ENCODE data around the gene WDR46.
"Not testable (repeated sequence)": the region's sequence is repeated elsewhere in the genome, so short reads cannot be mapped to it uniquely, and the experiment has no call there.

Gene WDR46

DNA sequence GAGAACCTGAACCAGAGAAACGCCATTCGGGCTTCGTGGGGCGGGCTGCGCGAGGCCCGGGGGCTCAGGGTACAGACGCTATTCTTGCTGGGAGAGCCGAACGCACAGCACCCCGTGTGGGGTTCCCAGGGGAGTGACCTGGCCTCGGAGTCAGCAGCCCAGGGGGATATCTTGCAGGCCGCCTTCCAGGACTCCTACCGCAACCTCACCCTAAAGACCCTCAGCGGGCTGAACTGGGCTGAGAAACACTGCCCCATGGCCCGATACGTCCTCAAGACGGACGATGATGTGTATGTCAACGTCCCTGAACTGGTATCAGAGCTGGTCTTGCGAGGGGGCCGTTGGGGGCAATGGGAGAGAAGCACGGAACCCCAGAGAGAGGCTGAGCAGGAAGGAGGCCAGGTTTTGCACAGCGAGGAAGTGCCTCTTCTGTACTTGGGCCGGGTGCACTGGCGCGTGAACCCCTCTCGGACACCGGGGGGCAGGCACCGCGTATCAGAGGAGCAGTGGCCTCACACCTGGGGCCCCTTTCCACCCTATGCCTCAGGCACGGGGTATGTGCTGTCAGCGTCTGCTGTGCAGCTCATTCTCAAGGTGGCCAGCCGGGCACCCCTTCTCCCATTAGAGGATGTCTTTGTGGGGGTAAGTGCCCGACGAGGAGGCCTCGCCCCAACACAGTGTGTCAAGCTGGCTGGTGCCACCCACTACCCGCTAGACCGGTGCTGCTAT, 11.2 kb downstream of the WDR46 start:
- Histone ChIP-seq H3K4me1 (ENCODE audit: control insufficient read depth in 2 of 2, insufficient read depth in 2 of 2, low read length in 2 of 2) (peaks cover 41 to 47% of the 10 kb centered on the region in 2 donors), H3K4me3 (ENCODE audit: low read length in 2 of 2) (peak overlapping the region; percentile 79 to 82), H3K27me3 (ENCODE audit: control insufficient read depth in 2 of 2, insufficient read depth in 2 of 2, low read length in 2 of 2) (no peaks in the 10 kb centered on the region), H3K9me3 (ENCODE audit: control insufficient read depth in 2 of 2, low read length in 2 of 2) (no peaks in the 10 kb centered on the region), H3K27ac (ENCODE audit: low read depth in 2 of 2, low read length in 2 of 2) (peak overlapping the region; percentile 93 to 97), H3K36me3 (ENCODE audit: control insufficient read depth in 2 of 2, insufficient read depth in 2 of 2, low read length in 2 of 2) (peaks cover 53 to 57% of the 10 kb centered on the region in 2 donors), H3K9ac (ENCODE audit: low read depth in 1 of 2, low read length in 2 of 2) (peak overlapping the region; percentile 82 to 90)

GRCh38 chr6:33276864-33277662, 12.0 kb downstream of the WDR46 start, which contains the start of gene B3GALT4:
B3GALT4 (plus strand) TSS chr6:33277123; CDS start chr6:33277420, 297 bp downstream.
- H3K4me3 ChIP-seq (ENCODE audit: low read length in 2 of 2): peak within 1 kb of the TSS; percentile 79 to 82
- no peaks in the 10 kb centered on the region for H3K9me3 ChIP-seq (ENCODE audit: control insufficient read depth in 2 of 2, low read length in 2 of 2)
- peaks cover 48 to 52% of the 10 kb centered on the region in 2 donors for H3K4me1 ChIP-seq (ENCODE audit: control insufficient read depth in 2 of 2, insufficient read depth in 2 of 2, low read length in 2 of 2)
- peak within 1 kb of the TSS; percentile 82 to 90 for H3K9ac ChIP-seq (ENCODE audit: low read depth in 1 of 2, low read length in 2 of 2)
- no peaks in the 10 kb centered on the region for H3K27me3 ChIP-seq (ENCODE audit: control insufficient read depth in 2 of 2, insufficient read depth in 2 of 2, low read length in 2 of 2)
- peak within 1 kb of the TSS; percentile 93 to 97 for H3K27ac ChIP-seq (ENCODE audit: low read depth in 2 of 2, low read length in 2 of 2)
- peaks cover 47 to 52% of the 10 kb centered on the region in 2 donors for H3K36me3 ChIP-seq (ENCODE audit: control insufficient read depth in 2 of 2, insufficient read depth in 2 of 2, low read length in 2 of 2)

GRCh38 chr6:33276581-33276863, 12.5 kb downstream of the WDR46 start:
- Histone ChIP-seq H3K4me3 (ENCODE audit: low read length in 2 of 2) (peak overlapping the region; percentile 79 to 82), H3K36me3 (ENCODE audit: control insufficient read depth in 2 of 2, insufficient read depth in 2 of 2, low read length in 2 of 2) (peaks cover 47 to 48% of the 10 kb centered on the region in 2 donors), H3K27ac (ENCODE audit: low read depth in 2 of 2, low read length in 2 of 2) (peak overlapping the region; percentile 93 to 97), H3K9me3 (ENCODE audit: control insufficient read depth in 2 of 2, low read length in 2 of 2) (no peaks in the 10 kb centered on the region), H3K27me3 (ENCODE audit: control insufficient read depth in 2 of 2, insufficient read depth in 2 of 2, low read length in 2 of 2) (no peaks in the 10 kb centered on the region), H3K9ac (ENCODE audit: low read depth in 1 of 2, low read length in 2 of 2) (peak overlapping the region; percentile 82 to 90), H3K4me1 (ENCODE audit: control insufficient read depth in 2 of 2, insufficient read depth in 2 of 2, low read length in 2 of 2) (peaks cover 50 to 52% of the 10 kb centered on the region in 2 donors)

DNA sequence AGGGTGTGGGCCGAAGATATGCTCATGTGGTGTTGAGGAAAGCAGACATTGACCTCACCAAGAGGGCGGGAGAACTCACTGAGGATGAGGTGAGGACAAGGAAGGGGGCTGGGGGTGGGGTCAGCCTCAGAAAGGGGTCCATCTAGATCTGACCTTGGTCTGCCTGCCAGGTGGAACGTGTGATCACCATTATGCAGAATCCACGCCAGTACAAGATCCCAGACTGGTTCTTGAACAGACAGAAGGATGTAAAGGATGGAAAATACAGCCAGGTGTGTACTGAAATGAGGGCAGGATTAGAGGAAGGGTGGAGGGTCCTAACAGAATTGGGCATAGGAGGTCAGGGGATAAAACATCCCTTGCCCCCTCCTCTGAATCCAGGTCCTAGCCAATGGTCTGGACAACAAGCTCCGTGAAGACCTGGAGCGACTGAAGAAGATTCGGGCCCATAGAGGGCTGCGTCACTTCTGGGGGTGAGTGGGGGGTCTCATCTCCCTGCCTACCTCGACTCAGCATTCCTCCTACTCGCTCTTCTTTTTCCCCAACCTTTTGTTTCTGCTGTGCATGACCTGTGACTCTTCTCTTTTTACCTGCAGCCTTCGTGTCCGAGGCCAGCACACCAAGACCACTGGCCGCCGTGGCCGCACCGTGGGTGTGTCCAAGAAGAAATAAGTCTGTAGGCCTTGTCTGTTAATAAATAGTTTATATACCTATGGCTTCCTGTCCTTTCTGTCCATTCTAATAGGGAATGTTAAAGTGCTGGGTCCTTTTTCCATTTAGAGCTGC, 13.1 kb downstream of the WDR46 start:
- Histone ChIP-seq H3K4me3 (ENCODE audit: low read length in 2 of 2) (peak overlapping the region; percentile 79 to 82), H3K4me1 (ENCODE audit: control insufficient read depth in 2 of 2, insufficient read depth in 2 of 2, low read length in 2 of 2) (peaks cover 52% of the 10 kb centered on the region in 2 donors)

DNA sequence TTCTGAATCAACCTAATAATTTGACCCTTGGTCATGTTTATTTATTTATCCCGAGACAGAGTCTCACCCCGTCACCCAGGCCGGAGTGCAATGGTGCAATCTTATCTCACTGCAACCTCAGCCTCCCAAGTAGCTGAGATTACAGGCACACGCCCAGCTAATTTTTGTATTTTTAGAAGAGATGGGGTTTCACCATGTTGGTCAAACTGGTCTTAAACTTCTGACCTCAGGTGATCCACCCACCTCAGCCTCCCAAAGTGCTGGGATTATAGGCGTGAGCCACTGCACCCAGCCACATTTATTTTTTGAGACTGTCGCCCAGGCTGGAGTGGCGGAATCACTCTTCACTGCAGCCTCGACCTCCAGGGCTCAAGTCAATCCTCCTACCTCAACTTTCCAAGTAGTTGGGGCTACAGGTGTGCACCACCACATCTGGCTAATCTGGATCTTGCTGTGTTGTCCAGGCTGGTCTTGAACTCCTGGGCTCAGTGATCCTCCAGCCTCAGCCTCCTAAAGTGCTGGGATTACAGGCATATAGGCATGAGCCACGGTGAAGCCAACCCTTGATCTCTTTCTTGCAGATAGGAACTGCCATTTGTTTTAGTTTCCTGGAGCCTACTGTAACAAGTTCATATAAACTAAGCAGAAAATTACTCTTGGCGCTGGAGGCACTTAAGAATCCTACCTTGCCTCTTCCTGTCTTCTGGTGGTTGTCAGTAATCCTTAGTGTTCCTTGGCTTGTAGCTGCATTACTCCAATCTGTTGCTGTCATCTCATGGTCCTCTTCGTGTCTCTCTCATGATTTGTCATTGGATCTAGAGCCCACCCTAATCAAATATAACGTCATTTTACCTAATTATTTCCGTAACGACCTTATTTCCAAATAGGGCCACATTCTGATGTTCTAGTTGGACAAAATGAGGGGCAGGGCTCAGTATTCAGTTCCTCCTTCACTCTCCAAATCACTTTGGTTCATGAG, 14.8 kb downstream of the WDR46 start:
- Histone ChIP-seq H3K9ac (ENCODE audit: low read depth in 1 of 2, low read length in 2 of 2) (peak overlapping the region; percentile 17 to 44), H3K4me1 (ENCODE audit: control insufficient read depth in 2 of 2, insufficient read depth in 2 of 2, low read length in 2 of 2) (peaks cover 52 to 61% of the 10 kb centered on the region in 2 donors), H3K27ac (ENCODE audit: low read depth in 2 of 2, low read length in 2 of 2) (peak overlapping the region; percentile 41 to 93), H3K36me3 (ENCODE audit: control insufficient read depth in 2 of 2, insufficient read depth in 2 of 2, low read length in 2 of 2) (peaks cover 32% of the 10 kb centered on the region in 2 donors), H3K27me3 (ENCODE audit: control insufficient read depth in 2 of 2, insufficient read depth in 2 of 2, low read length in 2 of 2) (no peaks in the 10 kb centered on the region), H3K9me3 (ENCODE audit: control insufficient read depth in 2 of 2, low read length in 2 of 2) (no peaks in the 10 kb centered on the region), H3K4me3 (ENCODE audit: low read length in 2 of 2) (peak overlapping the region; percentile 2 to 98)

More for the DNA sequence above, 13.1 kb downstream of the WDR46 start:
- H3K27ac ChIP-seq (ENCODE audit: low read depth in 2 of 2, low read length in 2 of 2): peak overlapping the region; percentile 93 to 97
- not testable (repeated sequence) for H3K9me3 ChIP-seq (ENCODE audit: control insufficient read depth in 2 of 2, low read length in 2 of 2); H3K27me3 ChIP-seq (ENCODE audit: control insufficient read depth in 2 of 2, insufficient read depth in 2 of 2, low read length in 2 of 2)
- peaks cover 44 to 45% of the 10 kb centered on the region in 2 donors for H3K36me3 ChIP-seq (ENCODE audit: control insufficient read depth in 2 of 2, insufficient read depth in 2 of 2, low read length in 2 of 2)
- peak overlapping the region; percentile 82 to 90 for H3K9ac ChIP-seq (ENCODE audit: low read depth in 1 of 2, low read length in 2 of 2)

DNA sequence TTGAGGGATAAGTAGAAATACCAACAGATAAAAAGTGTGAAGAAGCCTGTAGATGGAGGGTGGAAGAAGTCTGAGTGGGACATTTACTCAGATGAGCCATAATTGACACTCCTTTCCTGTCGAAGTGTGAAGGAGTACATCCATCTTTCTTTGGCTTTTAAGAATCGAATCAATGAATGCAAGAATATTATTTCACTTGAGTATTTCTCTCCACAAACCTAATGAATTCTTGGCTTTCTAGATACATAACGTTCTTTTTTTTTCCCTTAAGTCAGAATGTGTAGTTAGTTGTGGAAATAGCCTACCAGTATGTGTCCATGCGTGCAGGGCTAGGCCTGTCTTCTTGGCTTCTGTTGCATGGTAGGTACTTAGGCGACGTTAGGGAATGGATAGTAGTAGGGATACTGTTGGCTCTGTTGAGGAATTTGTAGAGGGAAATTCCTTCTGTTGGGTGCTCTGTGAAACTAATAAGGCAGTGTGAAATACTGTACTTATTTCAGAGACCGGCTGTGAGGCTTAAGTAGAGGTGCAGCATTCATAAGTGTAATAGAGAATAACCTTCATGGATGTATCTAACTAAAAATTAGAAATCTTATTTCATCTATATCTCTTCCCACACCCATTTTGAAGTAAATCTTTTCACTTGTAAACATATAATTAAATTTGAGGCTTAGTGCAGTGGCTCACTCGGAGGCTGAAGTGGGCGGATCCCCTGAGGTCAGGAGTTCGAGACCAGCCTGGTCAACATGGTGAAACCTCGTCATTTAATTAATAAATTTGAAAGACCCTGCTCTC, 15.7 kb downstream of the WDR46 start:
- Histone ChIP-seq H3K4me1 (ENCODE audit: control insufficient read depth in 2 of 2, insufficient read depth in 2 of 2, low read length in 2 of 2) (peaks cover 50 to 59% of the 10 kb centered on the region in 2 donors), H3K27ac (ENCODE audit: low read depth in 2 of 2, low read length in 2 of 2) (peak overlapping the region; percentile 94 to 95), H3K4me3 (ENCODE audit: low read length in 2 of 2) (peak overlapping the region; percentile 86 to 98)

GRCh38 chr6:33272275-33273128, 16.5 kb downstream of the WDR46 start:
- Histone ChIP-seq H3K9me3 (ENCODE audit: control insufficient read depth in 2 of 2, low read length in 2 of 2) (no peaks in the 10 kb centered on the region), H3K27me3 (ENCODE audit: control insufficient read depth in 2 of 2, insufficient read depth in 2 of 2, low read length in 2 of 2) (no peaks in the 10 kb centered on the region), H3K4me3 (ENCODE audit: low read length in 2 of 2) (peak overlapping the region; percentile 86 to 98), H3K27ac (ENCODE audit: low read depth in 2 of 2, low read length in 2 of 2) (peak overlapping the region; percentile 94 to 95), H3K4me1 (ENCODE audit: control insufficient read depth in 2 of 2, insufficient read depth in 2 of 2, low read length in 2 of 2) (peaks cover 42 to 51% of the 10 kb centered on the region in 2 donors), H3K9ac (ENCODE audit: low read depth in 1 of 2, low read length in 2 of 2) (peak overlapping the region; percentile 80 to 95), H3K36me3 (ENCODE audit: control insufficient read depth in 2 of 2, insufficient read depth in 2 of 2, low read length in 2 of 2) (peaks cover 32 to 37% of the 10 kb centered on the region in 2 donors)

More for the DNA sequence above, 15.7 kb downstream of the WDR46 start:
- Histone ChIP-seq H3K36me3 (ENCODE audit: control insufficient read depth in 2 of 2, insufficient read depth in 2 of 2, low read length in 2 of 2) (peaks cover 30 to 33% of the 10 kb centered on the region in 2 donors), H3K9me3 (ENCODE audit: control insufficient read depth in 2 of 2, low read length in 2 of 2) (no peaks in the 10 kb centered on the region), H3K27me3 (ENCODE audit: control insufficient read depth in 2 of 2, insufficient read depth in 2 of 2, low read length in 2 of 2) (no peaks in the 10 kb centered on the region), H3K9ac (ENCODE audit: low read depth in 1 of 2, low read length in 2 of 2) (peak overlapping the region; percentile 80 to 95)
